Panc1 (cell line): ENCODE data around the gene DUSP14. TPM values are rescaled to one million over a fixed set of nuclear protein-coding genes. Genes with fewer than 3 reads are reported as not detected.

ENCODE experiments used
- ATAC-seq: fragments of 200-7000 bp; cut with Tn5 transposase; 2 replicates; pipeline ENCODE4 v1.9.1; 2020; ENCODE audit warnings: mild to moderate bottlenecking, moderate library complexity
- BruUV-seq: library from RNA; stranded (reverse); fragments of 400-500 nt; replicated peaks from 2 replicates; lab custom pipeline; 2021; lab: Mats Ljungman, UMichigan
- CTCF ChIA-PET: fragments of 300-600 bp; sonication (Branson Sonifier 250); formaldehyde crosslinking; loops from one replicate; lab custom pipeline; 2022; ENCODE audit warnings: antibody characterized with exemption; lab: Charles Lee
- POLR2A ChIA-PET: fragments of 300-600 bp; sonication (Branson Sonifier 250); formaldehyde crosslinking; loops from one replicate; lab custom pipeline; 2022; ENCODE audit warnings: antibody characterized with exemption; lab: Charles Lee
- DNase-seq: peaks from one replicate; pipeline ENCODE4 v3.0.0-alpha.2; 2010; ENCODE audit warnings: low read depth, low spot score
- H3K27ac ChIP-seq: 2 replicates; pipeline ENCODE4 v1.5.1; 2011; ENCODE audit warnings: mild to moderate bottlenecking, low read length, inconsistent platforms
- H3K27me3 ChIP-seq: fragments of 200-500 bp; sonication (Bioruptor generic); 2 replicates; pipeline ENCODE4 v1.6.0; 2014; ENCODE audit warnings: low read length, inconsistent platforms; ENCODE audit not compliant: control insufficient read depth, insufficient read depth
- H3K36me3 ChIP-seq: fragments of 200-500 bp; sonication (Bioruptor generic); 2 replicates; pipeline ENCODE4 v1.5.1; 2014; ENCODE audit warnings: inconsistent platforms, mild to moderate bottlenecking, low read length, moderate library complexity; ENCODE audit not compliant: control insufficient read depth, insufficient read depth
- H3K4me1 ChIP-seq: 2 replicates; pipeline ENCODE4 v1.5.1; 2011; ENCODE audit warnings: inconsistent platforms, mild to moderate bottlenecking, low read length, moderate library complexity; ENCODE audit not compliant: control insufficient read depth, insufficient read depth
- H3K4me3 ChIP-seq, 2 experiments: 2 replicates each; pipeline ENCODE4 v1.5.1; 2011 to 2012; ENCODE audit warnings: low read depth in 2 of 2, low read length in 2 of 2, mild to moderate bottlenecking in 2 of 2, inconsistent platforms in 1 of 2, moderate library complexity in 1 of 2
- H3K9me3 ChIP-seq: fragments of 200-500 bp; sonication (Bioruptor generic); 2 replicates; pipeline ENCODE4 v1.5.1; 2014; ENCODE audit warnings: low read depth, mild to moderate bottlenecking, inconsistent platforms, low read length, moderate library complexity; ENCODE audit not compliant: control insufficient read depth, insufficient read depth
- CTCF ChIP-seq: fragments of 450-650 bp; IDR thresholded peaks from 2 replicates; pipeline ENCODE4 v1.5.1; 2017; ENCODE audit warnings: mild to moderate bottlenecking
- POLR2AphosphoS5 ChIP-seq: IDR thresholded peaks from 2 replicates; pipeline ENCODE4 v1.6.1; 2012; ENCODE audit warnings: mild to moderate bottlenecking, low read depth, low read length, moderate library complexity
- REST ChIP-seq, 2 experiments: IDR thresholded peaks; 2 replicates each; pipeline ENCODE4 v1.6.1; 2011 to 2012; ENCODE audit warnings: low read depth in 2 of 2, control low read depth in 1 of 2, low read length in 1 of 2, mild to moderate bottlenecking in 1 of 2, moderate library complexity in 1 of 2; ENCODE audit not compliant: insufficient read depth in 1 of 2
- SIN3A ChIP-seq: IDR thresholded peaks from 2 replicates; pipeline ENCODE4 v1.6.1; 2012; ENCODE audit warnings: low read depth, mild to moderate bottlenecking, low read length, moderate library complexity, borderline replicate concordance; ENCODE audit not compliant: insufficient read depth
- TCF7L2 ChIP-seq: IDR thresholded peaks from 2 replicates; pipeline ENCODE4 v1.6.1; 2011; ENCODE audit warnings: mild to moderate bottlenecking, low read depth, low read length, inconsistent platforms
- in situ Hi-C: cut with HindIII; loops from 2 replicates; pipeline ENCODE4 v1.10.0; 2016; ENCODE audit warnings: low sequenced_read_pairs, low pct_unique_long_range_greater_than_20kb
- intact Hi-C: fragments of 100-400 bp; cut with micrococcal nuclease; formaldehyde crosslinking; loops from one replicate; pipeline ENCODE4 v1.10.0; 2022; ENCODE audit not compliant: unreplicated experiment
- total RNA-seq: library from RNA; stranded (reverse); gene quantifications from one replicate; pipeline ENCODE4 v1.2.1, GENCODE V29; 2021; ENCODE audit not compliant: unreplicated experiment

Gene DUSP14
- total RNA-seq, 1 experiment from 2014 or later: 23.1 TPM

DNA sequence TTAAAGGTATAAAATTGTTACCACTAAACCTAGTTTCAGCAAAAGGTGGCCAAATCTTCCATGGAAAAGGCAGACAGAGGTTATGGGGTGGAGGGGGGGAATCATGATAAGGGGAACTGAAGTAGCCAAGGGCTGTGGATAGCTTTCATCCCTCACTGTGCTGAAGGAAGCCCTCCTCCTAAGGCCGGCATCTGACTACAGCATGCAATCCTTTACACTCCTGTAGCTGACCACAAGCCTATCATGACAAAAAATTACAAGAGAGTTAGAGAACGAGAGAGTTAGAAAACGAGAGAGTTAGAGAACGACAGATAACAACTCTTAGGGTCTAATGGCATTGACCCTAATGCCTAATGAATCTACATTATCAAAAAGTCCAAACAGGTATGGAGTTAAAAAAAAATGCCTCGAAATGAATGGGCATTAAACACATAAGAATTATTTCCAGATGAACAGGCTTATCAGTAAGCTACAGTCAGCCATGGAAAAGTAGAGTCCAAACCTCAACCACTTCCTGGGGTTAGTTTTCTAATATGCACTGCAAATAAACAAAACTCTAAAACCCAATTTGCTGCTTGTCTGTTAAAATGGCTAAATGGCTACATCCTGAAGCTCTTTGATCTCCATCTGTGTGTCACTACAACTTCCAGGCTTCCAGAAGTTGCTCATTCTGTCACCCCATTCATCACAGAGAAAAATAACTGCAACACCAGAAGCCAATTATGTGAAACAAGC lies 29.7 kb downstream of the DUSP14 start:
- no peak for DNase-seq
- ChIA-PET POLR2A (no interaction called here), CTCF (no interaction called here)
- no peaks in the 10 kb centered on the region for H3K27me3 ChIP-seq
- TF ChIP-seq TCF7L2 (no peak), POLR2AphosphoS5 (no peak), SIN3A (no peak), CTCF (no peak), REST (IDR thresholded peaks at IDR 0.05; ENCODE audit: insufficient read depth in 1 of 2, low read depth in 2 of 2, low read length in 1 of 2) (no peak)
- no peaks in the 10 kb centered on the region for H3K9me3 ChIP-seq
- in situ Hi-C loops (no loop called here), intact Hi-C loops (no loop called here)
- BruUV-seq: no TSS peak
- no peaks in the 10 kb centered on the region for H3K36me3 ChIP-seq
- H3K27ac ChIP-seq: no peak overlapping the region
- H3K4me1 ChIP-seq: no peaks in the 10 kb centered on the region
- H3K4me3 ChIP-seq: no peak overlapping the region
- ATAC-seq: no peak

GRCh38 chr17:37520174-37520573 lies 30.5 kb downstream of the DUSP14 start:
- ChIA-PET CTCF (no interaction called here), POLR2A (no interaction called here)
- TF ChIP-seq SIN3A: no peak
- no peak for TF ChIP-seq REST (IDR thresholded peaks at IDR 0.05; ENCODE audit: insufficient read depth in 1 of 2, low read depth in 2 of 2, low read length in 1 of 2)
- no peak for TF ChIP-seq POLR2AphosphoS5
- no peak for TF ChIP-seq CTCF
- no peak for TF ChIP-seq TCF7L2
- no TSS peak for BruUV-seq
- intact Hi-C loops (no loop called here), in situ Hi-C loops (no loop called here)
- no peaks in the 10 kb centered on the region for H3K27me3 ChIP-seq
- no peaks in the 10 kb centered on the region for H3K4me1 ChIP-seq
- H3K9me3 ChIP-seq: no peaks in the 10 kb centered on the region
- ATAC-seq: no peak
- H3K4me3 ChIP-seq: no peak overlapping the region
- DNase-seq: no peak
- H3K36me3 ChIP-seq: no peaks in the 10 kb centered on the region
- no peak overlapping the region for H3K27ac ChIP-seq
